Activated CD4-positive, CD25-positive, alpha-beta regulatory T cell treated with anti-CD3 and anti-CD28 coated beads, Interleukin-2, amount 50 U/mL, for 16 hours (primary cell): ENCODE results near the gene ST6GALNAC6.

Experiments
- DNase-seq: peaks from one replicate; pipeline ENCODE4 v3.0.0-alpha.2; 2020; ENCODE audit warnings: low read depth, low spot score

ST6GALNAC6 gene, protein sequence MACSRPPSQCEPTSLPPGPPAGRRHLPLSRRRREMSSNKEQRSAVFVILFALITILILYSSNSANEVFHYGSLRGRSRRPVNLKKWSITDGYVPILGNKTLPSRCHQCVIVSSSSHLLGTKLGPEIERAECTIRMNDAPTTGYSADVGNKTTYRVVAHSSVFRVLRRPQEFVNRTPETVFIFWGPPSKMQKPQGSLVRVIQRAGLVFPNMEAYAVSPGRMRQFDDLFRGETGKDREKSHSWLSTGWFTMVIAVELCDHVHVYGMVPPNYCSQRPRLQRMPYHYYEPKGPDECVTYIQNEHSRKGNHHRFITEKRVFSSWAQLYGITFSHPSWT

DNA sequence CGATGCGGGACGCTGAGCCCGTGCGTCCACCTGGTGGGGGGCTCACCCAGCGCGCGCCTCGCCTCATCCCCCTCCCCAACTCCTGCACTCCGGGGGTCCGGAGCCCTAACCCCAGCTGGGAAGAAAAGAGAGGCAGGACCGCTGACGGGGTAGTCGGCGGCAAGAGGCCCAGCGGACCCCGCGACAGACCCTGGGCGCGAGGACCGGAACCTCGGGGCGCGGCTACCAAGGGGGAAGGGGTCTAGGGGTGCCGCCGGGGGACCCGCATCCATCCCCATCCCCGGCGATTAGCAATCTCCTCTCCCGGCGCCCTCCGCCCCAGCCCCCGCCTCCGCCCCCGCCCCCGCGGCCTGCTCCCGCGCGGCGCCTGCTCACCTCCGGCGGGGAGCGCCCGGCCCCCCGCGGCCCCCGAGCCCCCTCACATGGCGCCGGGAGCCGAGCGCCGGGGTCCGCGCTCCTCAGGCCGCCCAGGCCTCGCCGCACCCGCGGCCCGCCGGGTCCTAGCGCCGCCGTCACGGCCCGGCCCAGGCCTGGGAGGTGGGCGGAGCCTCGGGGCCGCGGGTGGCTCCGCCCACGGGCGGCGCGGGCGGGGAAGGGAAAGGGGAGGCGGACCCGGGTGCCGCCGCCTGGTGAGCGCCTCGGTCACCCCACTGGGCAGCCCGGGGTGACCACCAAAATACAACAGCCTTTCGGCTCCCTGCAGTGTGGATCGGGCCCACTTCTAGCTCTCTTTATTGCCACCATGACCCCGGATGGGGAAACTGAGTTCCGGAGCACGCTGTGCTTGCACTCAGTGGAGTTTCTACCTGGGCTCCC lies at the start of gene ST6GALNAC6:
Gene ST6GALNAC6, minus strand, starts transcription at position 476 of the 816 bp plus-strand sequence. CDS start 1,622 bp downstream, outside the sequence.
- DNase-seq: peak; percentile 44

DNA sequence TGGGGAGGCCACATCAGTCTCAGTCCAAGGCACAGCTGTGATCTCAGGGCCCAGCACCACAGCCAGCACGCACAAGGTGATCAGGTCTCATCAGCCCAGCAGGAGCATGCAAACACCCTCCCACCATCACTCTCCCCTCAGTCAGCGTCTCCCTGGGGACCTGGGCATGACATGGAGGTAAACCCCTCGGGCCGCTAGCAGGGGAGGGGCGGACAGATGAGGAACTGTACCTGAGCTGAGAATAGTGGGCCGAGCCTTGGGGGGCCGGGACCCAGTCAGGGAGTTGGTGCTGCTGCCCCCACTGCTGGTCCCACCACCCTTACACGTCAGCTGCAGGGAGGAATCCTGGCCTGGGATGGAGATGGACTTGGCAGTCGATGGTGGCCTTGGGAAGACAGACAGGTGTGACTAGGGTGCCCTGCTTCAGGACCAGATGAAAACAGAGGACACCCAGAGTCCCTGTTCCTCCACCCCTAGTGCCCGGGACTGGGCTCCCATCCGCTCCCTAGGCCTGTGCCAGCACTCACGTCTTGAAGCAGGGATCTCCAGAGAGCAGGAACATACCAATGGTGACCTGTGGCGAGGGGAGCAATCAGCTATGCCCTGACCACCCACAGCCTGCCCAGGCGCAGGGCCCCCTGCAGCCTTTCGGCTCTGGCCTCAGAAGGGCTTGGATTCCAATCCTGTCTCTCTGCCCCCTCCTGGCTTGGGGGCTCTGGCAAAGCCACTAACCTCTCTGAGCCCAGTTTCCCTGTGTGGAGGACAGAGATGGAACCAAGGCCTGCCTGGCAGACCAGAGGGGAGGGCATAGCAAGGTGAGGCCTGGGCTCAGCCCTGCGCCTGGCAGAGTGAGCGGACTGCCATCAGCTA lies 48.7 kb upstream of the ST6GALNAC6 start:
- no peak for DNase-seq

DNA sequence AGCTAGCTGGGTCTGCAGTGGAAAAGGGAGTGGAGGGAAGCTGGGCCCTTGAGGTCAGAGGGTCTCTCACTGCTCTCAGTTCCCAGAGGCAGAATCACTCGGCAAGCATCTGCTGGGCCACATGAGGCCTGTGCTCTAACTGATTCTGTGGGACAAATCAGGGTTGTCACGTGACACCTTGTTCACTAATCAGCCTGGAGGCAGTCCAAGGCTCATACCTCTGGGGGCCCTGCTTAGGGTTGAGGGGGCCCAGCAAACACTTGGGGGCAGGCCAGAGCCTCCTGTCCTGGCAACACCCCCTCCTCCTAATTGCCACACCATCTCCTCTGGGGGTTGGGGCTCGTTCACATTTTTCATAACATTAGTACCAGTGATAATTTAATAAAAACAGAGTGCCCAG lies 47.3 kb upstream of the ST6GALNAC6 start:
- DNase-seq: no peak

DNA sequence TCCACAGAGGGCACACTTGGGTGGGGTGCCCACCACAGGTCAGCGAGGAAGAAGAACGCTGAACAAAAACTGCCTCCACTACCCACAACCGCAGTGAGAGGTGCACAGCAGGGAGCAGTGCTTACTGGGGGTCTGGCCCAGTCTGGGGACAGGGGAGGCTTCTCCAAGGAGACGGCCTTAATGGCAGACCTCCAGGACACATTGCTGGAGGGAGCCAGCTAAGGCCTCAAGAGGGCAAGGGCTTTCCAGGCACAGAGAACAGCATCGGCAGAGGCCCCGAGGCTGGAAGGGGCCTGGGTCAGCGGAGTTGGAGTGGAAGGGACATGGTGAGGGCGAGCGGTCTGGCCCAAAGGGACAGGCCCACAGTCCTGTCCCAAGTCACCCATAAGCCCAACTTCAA lies 46.5 kb upstream of the ST6GALNAC6 start:
- DNase-seq: no peak

DNA sequence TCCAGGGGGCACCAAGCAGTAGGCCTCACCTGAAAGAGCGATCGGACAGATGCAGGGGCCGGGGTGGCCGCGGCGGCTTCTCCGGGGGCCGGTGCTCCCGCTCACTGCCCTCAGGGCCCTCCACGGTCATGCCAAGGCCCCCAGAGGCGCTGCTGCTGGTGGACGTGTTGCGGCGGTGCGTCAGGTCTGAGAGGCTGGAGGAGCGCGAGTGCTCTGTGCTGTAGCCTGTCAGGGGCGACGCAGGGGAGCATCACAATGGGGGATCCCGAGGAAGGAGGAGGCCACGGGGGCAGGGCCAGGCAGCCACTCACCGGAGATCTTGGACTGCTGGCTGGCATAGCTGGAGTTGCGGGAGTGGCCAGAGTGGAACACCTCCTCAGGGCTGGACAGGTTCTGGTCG lies 45.9 kb upstream of the ST6GALNAC6 start:
- DNase-seq: no peak

DNA sequence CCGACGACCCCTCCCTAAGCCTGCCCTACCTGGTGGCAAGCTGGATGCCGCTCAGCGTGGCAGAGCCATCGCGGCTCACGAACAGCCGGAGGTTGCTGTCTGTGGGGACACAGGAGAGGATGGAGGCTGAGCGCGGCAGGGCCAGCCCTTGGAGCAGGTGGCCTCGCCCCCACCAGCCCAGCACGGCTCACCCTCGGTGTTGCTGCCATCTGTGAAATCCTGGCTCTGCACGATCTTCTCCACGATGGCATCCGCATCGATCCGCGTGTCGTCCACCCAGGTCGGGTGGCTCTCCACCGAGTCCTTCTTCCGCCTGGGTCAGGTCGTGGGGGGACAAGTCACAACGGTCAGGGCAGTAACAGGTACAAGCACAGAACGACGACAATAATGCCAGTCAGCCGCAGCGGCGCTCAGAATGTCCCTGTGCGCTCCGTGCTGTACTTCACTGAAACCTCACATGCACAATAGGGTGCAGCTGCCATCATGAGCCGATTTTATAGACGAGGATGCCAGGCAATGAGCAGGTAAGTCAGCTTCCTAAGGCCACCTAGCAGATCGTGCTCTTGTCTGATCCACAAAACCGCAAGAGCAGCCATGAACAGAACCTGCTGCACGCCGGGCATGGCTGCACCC lies 45.3 kb upstream of the ST6GALNAC6 start:
- no peak for DNase-seq

DNA sequence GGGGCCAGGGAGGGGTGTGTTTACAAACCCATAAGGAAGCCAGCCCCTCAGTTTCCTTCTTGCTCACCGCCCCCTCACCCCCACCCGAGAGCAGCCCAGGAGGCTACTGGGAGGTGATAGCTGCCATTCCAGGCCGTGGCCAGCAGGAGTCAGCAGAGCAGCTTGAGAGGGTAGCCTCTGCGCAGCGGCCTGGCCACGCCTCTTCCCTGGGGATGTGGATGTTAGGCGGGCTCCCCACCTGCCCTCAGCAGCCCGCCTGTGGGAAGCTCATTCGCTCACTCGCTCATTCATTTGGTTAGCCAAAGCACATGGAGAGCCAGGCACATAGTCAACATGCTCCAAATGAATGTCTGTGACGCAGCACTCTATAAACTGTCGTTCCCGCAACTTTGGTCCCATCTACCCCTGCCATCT lies 44.3 kb upstream of the ST6GALNAC6 start:
- peak; percentile 50 for DNase-seq

DNA sequence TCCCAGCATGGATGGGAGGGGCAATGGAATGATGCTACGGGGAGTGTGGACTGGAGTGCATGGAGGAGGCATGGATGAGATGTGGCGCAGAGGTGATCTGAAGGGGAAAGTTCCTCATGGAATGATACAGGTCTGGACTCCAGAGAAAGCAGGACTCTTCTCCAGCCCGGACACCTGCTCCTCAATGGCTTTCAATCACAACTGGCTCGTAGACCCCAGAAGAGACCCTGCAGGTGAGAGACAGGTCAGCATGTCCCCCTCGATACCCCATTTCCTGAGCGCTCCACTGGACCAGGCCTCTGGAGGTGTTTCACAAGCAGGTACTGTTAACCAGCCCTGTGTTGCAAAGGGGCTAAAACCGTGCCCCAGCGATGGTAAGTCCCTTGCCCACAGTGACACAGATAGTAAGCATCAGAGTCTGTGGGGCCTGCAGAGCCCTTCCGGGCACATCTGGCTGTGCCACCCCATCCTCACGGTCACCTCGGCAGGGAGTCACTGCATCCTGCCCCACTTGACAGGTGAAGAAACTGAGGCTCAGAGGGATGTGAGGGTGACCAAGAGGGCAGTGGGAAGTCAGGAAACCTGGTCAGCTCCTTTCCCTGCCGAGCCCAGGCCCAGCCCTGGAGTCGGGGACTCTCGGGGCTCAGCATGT lies 43.7 kb upstream of the ST6GALNAC6 start:
- DNase-seq: no peak

DNA sequence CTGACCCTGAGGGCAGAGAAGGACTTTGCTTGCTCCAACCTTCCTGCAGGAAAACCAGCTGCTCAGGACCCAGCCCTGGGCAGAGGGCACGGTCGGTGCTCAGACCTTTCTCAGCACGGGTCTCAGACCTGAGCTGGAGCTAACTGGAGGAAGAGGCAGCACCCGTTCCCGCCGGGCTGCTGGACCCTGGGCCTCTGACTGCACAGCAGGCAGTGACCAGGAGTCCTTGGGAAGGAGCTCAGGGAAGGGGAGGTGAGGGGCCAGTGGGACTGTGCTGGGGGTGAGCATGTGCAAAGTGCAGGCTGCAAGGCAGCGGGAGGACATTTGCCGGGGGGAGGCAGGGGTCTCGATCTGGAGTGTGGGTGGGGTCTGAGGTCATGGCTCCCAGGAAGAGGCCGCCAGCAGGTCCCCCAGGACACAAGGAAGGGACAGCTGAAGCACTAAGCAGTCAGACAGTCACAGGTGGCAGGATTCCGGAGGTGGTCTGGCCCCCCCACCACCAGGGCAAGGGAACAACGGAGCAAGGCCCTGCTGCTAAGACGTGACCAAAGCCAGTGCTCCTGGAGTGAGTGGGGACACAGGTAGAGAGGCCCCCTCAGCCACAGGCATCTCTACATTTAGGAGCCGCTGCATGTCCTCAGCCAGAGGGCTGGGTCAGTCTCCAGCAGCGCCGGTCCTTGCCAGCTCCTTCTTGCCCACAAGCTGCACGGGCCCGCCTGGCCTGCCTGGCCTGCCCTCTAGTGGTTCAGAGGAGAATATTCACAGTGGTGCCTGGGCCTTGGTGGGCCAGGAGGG lies 43.0 kb upstream of the ST6GALNAC6 start:
- no peak for DNase-seq

DNA sequence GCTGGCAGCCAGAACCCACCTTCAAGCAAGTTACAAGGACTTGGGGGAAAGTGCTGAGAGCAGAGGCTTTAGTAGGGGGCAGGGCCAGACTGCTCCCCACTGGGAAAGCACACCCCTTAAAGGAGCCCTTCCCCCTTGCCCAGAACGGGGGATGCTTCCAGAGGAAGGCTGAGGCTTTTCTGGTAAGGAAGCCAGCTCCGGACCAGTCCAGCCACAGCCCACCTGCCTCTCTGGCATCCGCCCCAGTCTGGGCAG lies 42.5 kb upstream of the ST6GALNAC6 start:
- no peak for DNase-seq

DNA sequence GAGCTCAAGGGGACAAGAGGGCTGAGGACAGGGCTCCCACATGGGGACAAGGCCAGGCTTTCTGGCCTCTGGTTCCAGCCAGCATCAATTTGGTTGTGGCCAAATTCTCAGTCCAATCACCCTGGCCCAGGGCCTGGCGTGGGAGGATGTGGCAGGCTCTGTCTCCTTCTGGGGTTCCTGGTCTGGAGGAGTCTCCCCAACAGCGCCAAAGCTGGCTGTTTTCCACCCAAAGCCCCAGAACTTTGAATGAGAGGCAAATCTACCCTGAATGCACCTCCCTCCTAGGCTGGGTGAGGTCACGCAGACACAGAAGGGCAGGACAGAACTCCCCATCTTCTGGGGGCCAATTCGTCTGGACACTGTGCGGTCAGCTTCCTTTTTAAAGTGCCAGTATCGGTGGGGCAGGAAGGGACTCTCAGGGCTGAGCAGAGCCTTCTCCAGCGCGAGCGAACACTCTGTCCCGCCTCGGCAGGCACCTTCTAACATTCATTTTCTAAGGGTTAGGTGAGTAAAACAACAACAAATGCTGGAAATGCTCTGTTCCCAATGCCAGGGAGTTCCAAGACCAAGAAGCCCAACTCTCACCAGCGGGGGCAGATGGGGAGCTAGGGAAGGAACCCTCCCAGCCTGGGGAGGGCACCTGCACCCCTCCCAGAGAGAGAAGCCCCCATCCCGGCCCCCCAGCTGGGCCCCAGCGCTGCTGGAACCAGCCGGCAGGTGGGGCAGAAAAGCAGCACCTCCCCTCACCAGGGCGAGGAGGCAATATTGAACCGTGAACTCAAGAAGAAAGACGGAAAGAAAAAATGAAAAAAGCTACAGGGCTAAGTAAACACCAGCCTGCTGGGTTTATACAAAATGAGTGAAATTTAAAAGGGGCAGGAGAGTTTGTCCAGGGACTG lies 41.9 kb upstream of the ST6GALNAC6 start:
- no peak for DNase-seq

DNA sequence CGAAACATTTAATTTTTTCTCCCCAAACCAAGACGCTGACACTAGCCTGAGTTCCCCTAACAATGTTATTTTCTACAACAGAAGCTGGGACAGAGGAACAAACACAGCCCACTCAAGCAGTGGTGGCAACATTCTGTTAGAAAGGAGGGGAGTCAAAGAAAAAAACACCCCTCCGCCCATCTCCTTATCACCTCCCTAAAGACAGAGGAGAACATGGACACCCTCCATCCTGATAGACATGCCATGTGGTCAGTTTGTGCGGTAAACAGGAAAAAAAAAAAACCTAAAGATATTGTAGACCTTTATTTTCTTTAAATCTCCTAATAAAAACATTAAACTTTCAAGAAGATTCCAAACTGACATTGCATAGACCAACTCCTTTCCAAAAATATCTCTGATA lies 41.2 kb upstream of the ST6GALNAC6 start:
- no peak for DNase-seq

DNA sequence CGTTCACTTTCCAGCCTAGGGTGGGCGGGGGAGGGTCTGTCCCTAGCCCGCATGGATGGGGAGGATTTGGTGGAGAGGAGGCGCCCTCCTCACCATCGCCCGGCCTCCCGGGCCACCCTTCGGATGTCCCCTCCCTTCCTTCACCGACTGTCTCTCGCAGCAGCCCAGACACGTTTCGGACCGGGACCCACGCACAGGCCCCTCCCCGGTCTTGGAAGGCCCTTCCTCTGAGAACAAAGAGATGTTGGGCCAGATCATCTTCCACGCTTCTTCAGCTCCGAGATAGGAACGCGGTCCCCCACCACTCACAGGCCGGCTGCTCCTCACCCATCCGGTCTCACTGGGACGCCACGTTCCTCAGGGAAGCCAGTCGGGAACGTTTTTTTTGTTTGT lies 38.9 kb upstream of the ST6GALNAC6 start:
- DNase-seq: no peak

DNA sequence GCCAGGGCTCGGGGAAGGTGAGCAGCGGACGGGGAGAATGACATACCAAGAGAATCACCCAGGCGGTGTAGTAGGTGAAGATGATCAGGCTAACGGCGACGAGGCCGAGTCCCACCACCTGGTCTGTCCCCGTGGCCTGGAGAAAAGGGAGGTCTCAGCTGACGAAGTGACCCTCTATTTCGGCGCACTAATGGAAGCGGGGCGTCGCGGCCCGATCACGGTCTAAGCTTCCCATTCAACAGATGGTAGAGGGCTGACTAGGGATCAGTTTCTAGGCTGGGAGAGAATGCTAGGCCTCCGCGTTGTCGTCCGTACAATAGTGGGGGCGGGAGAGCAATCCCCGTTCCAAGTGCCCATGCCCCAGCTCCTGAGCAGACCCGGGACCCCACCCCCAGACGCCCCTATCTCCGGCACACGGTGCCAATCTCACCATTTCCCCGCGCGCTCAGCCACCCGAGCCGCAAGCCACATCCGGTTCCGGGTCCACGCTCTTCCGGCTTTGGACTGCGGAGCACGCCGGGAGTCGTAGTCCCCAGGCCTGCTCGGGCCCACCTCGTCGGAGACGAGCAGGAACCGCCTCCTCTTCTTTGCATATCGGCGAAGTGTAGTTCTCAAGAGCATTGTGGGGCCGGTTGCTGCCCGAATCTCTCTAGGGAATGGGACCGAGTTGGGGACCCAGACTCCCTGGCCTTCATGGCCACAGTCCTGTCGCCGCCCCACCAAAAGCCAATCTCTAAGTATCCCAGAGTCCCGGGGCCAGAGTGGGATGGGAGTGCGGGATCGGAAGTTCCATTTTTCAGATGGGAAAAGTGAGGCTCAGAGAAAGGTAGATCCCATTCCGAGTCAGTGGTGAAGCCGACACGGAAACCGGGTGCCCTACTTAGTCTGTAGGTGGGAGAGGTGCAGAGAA lies 38.2 kb upstream of the ST6GALNAC6 start, which contains the start of gene DPM2:
Gene DPM2, minus strand, starts transcription at position 467 of the 910 bp plus-strand sequence. Its CDS starts 34 bp downstream, at position 433.
- peak; percentile 76 for DNase-seq

DNA sequence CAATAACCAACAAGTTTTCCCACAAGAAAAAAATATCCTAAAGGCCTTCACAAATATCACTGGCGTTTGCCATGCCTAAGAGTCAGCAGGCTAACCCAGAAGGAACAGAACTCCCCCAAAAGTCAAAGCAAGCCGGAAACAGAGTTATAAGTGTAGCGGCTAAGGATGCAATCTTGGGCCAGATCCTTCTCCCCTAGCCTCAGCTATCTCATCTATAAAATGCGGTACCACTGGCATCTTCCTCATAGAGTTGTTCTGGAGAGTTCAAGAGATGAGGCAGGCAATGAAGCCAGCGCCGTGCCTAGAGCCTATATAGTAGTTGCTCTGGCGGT lies 37.6 kb upstream of the ST6GALNAC6 start:
- DNase-seq: no peak

DNA sequence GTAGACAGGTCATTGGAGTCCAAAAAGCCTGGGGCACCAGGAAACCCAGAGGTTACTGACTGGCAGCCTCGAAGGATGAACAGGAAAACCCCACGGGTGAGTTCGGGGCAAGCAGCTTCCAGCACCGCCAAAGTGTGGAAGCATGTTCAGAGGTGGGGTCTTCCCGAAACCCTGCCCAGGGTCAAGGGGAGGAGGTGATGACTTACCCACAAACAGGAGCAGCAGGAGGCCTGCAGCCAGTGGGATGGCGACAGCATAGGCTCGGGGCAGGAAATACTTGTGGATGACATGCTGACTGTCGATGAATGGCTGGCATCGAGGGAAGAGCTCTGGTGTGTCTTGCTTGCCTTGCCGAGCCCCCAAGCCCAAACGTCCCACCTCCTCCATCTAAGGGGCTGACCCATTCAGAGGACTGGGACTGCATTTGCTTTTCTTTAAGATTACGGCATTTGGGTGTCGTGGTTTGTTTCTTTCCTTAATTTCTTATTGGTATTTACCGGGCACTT lies 37.0 kb upstream of the ST6GALNAC6 start:
- DNase-seq: no peak

DNA sequence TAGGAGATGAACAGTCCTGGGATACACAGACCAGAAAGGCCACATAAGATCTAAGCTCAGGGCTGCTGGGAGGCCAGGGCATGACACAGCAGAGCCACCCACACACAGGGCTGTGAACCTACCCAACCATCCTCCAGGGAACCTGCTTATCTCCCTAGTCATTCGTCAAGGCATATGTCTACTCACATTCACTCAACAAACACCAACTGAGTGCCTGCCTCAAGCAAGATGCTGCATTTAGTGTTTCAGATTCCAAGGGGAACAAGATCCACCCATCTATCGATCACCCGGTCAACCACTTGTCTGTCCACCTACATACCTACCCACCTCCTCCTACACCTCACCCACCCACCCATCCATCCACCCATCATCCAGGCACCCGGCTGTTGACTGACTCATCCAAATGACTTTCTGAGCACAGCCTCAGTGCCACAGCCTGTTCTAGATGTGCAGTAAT lies 36.4 kb upstream of the ST6GALNAC6 start:
- DNase-seq: no peak

DNA sequence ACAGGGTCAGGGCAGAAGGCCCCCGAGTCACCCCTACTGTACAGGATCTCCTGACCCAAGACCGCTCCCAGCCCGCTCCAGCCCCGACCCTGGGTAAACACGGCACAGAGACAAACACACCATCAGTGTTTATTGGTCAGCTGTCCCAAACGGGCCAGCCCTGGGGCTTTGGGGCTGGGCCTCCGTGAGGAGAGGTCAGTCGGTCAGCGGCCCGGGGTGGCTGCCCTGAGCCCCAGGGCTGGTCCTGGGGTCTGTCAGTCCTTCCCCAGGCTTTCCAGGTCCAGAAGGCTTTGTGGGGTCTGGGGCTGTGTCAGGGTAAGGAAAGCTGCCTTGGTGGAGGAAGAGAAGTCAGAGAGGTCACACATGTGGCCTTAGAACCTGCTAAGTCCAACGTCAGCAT lies 35.6 kb upstream of the ST6GALNAC6 start:
- no peak for DNase-seq
